Ovary (tissue), 3 donors: ENCODE results near the gene STMP1.

Experiments used
- CTCF ChIP-seq, 3 donors: fragments of 450-650 bp in 2 of 3; fragments of 200-600 bp in 1 of 3; IDR thresholded peaks; one replicate each; pipeline versions ENCODE4 v1.5.1 to v1.8.0; 2016 to 2022; ENCODE audit warnings: antibody characterized with exemption in 3 of 3, mild to moderate bottlenecking in 1 of 3
- POLR2A ChIP-seq: fragments of 450-650 bp; IDR thresholded peaks from one replicate; pipeline ENCODE4 v1.6.1; 2017; ENCODE audit warnings: antibody characterized with exemption, mild to moderate bottlenecking, moderate library complexity
- donor health status: DM: no; HTN: no; CAD: no.

- TF ChIP-seq CTCF (IDR thresholded peaks at IDR 0.05): peak; percentile 51 to 76 (median 60)
- TF ChIP-seq POLR2A: no peak
Measured at GRCh38 chr7:135672560-135673359, 10.4 kb downstream of the STMP1 start.
